ENCODE data around the gene UBAC1. TPM values are rescaled to one million over a fixed set of nuclear protein-coding genes. Genes with fewer than 3 reads are reported as not detected.

The UBAC1 gene
- total RNA-seq, 1 experiment from 2014 or later: 55.6 TPM

DNA sequence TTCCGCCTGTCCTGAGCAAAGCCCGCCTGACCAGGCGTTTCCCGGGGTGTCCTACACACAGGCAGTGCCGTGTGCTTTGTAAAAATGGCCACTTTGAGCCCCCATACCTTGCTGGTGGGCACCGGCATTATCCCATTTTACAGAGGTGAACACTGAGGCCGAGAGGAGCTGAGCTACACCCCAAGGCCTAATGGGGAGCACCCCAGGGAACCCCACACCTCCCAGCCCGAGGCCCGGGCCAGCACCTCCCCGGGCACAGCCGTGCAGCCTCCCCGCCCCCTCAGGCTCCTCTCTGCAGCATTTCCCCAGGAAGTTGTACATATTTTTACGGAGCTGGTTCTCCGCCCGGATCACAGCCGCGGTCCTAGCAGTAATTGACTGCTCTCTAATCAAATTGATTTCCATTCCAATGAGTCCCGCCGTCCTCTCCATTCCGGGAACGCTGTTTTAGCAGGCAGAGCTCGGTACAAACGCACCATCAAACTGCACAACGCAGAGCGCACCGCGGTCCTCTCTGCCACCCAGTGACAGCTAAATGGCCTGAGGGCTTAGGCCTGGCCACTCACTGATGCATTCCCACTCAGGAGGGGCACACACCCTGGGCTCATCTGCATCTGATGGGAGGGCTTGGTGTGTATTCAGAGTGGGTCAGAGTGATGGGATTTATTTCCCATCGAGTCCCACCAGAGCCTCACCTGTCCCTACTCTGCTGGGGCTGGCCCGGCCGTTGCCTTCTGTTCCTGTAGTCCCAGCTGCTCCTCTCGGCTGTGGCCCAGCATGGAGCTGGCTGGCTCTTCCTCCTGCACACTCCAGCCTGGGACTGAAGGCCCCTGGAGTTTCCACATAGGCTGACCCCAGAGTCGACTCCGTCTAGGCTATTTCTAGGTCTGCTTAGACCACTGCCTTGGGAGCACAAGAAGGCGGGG, 36.2 kb upstream of the UBAC1 start:
- DNase-seq (ENCODE audit: low spot score) (no peak), ATAC-seq (no peak)
- H3K4me3 Mint-ChIP-seq: no peak overlapping the region
- H3K27ac Mint-ChIP-seq: no peak overlapping the region
- no peaks in the 10 kb centered on the region for H3K9me3 Mint-ChIP-seq
- no peak for TF ChIP-seq NFYB (CRISPR knock-in tag; conservative IDR thresholded peaks at IDR 0.05; ENCODE audit: low read depth)
- no peak for TF ChIP-seq ELF4 (CRISPR knock-in tag; IDR thresholded peaks at IDR 0.05; ENCODE audit: low read depth)
- TF ChIP-seq JAZF1 (CRISPR knock-in tag; IDR thresholded peaks at IDR 0.05): no peak
- TF ChIP-seq ZSCAN18 (CRISPR knock-in tag; IDR thresholded peaks at IDR 0.05): no peak
- no peak for TF ChIP-seq NR3C1 (CRISPR knock-in tag; conservative IDR thresholded peaks at IDR 0.05; ENCODE audit: low read depth)
- TF ChIP-seq HMGA2 (CRISPR knock-in tag; IDR thresholded peaks at IDR 0.05): no peak
- no peak for TF ChIP-seq ETV6 (CRISPR knock-in tag; IDR thresholded peaks at IDR 0.05)
- TF ChIP-seq SP1 (CRISPR knock-in tag; conservative IDR thresholded peaks at IDR 0.05): no peak
- no peak for TF ChIP-seq HMGXB4 (CRISPR knock-in tag; IDR thresholded peaks at IDR 0.05)
- no peak for TF ChIP-seq GRHL2 (CRISPR knock-in tag; IDR thresholded peaks at IDR 0.05; ENCODE audit: insufficient replicate concordance, severe bottlenecking)
- TF ChIP-seq, protein P1, sequence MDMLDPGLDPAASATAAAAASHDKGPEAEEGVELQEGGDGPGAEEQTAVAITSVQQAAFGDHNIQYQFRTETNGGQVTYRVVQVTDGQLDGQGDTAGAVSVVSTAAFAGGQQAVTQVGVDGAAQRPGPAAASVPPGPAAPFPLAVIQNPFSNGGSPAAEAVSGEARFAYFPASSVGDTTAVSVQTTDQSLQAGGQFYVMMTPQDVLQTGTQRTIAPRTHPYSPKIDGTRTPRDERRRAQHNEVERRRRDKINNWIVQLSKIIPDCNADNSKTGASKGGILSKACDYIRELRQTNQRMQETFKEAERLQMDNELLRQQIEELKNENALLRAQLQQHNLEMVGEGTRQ (CRISPR knock-in tag; IDR thresholded peaks at IDR 0.05): no peak
- no peak for TF ChIP-seq EMX1 (CRISPR knock-in tag; IDR thresholded peaks at IDR 0.05)
- TF ChIP-seq, protein P2, sequence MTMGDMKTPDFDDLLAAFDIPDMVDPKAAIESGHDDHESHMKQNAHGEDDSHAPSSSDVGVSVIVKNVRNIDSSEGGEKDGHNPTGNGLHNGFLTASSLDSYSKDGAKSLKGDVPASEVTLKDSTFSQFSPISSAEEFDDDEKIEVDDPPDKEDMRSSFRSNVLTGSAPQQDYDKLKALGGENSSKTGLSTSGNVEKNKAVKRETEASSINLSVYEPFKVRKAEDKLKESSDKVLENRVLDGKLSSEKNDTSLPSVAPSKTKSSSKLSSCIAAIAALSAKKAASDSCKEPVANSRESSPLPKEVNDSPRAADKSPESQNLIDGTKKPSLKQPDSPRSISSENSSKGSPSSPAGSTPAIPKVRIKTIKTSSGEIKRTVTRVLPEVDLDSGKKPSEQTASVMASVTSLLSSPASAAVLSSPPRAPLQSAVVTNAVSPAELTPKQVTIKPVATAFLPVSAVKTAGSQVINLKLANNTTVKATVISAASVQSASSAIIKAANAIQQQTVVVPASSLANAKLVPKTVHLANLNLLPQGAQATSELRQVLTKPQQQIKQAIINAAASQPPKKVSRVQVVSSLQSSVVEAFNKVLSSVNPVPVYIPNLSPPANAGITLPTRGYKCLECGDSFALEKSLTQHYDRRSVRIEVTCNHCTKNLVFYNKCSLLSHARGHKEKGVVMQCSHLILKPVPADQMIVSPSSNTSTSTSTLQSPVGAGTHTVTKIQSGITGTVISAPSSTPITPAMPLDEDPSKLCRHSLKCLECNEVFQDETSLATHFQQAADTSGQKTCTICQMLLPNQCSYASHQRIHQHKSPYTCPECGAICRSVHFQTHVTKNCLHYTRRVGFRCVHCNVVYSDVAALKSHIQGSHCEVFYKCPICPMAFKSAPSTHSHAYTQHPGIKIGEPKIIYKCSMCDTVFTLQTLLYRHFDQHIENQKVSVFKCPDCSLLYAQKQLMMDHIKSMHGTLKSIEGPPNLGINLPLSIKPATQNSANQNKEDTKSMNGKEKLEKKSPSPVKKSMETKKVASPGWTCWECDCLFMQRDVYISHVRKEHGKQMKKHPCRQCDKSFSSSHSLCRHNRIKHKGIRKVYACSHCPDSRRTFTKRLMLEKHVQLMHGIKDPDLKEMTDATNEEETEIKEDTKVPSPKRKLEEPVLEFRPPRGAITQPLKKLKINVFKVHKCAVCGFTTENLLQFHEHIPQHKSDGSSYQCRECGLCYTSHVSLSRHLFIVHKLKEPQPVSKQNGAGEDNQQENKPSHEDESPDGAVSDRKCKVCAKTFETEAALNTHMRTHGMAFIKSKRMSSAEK (CRISPR knock-in tag; IDR thresholded peaks at IDR 0.05; ENCODE audit: borderline replicate concordance): no peak
- TF ChIP-seq STAT6 (CRISPR knock-in tag; conservative IDR thresholded peaks at IDR 0.05; ENCODE audit: low read depth): no peak
- no peaks in the 10 kb centered on the region for H3K36me3 Mint-ChIP-seq
- CTCF ChIA-PET: interaction anchor here (0.6 to 1.6 kb wide), 3 partner anchors 14 to 114 kb away, joined by 3 to 4 read pairs (median 3); no protein-coding TSS in a partner anchor
- no peaks in the 10 kb centered on the region for H3K27me3 Mint-ChIP-seq (ENCODE audit: low read depth)
- POLR2A ChIA-PET: no interaction called here
- peaks cover 16% of the 10 kb centered on the region for H3K4me1 Mint-ChIP-seq

Data from WTC11 (cell line).